ENCODE measurements around the gene SPRTN.

- TF ChIP-seq CTCF (IDR thresholded peaks at IDR 0.05; ENCODE audit: low read depth, low read length) = no peak
- no peak for TF ChIP-seq EZH2phosphoT487 (IDR thresholded peaks at IDR 0.05; ENCODE audit: low read depth)
Observed at GRCh38 chr1:231348442-231348841, 10.3 kb downstream of the SPRTN start.

All from OCI-LY3 (cell line).